Measurements from ENCODE around the gene GALNT12.
A peak's percentile ranks its signal among the peaks of the same experiment; 100 is the strongest.

The GALNT12 gene

GRCh38 chr9:98801969-98802371 lies 5.5 kb upstream of the GALNT12 start:
- no peak overlapping the region for H3K4me3 ChIP-seq
- H3K27ac ChIP-seq, result no peak overlapping the region
- DNase-seq (ENCODE audit: low spot score), result no peak
- TF ChIP-seq, protein P1, sequence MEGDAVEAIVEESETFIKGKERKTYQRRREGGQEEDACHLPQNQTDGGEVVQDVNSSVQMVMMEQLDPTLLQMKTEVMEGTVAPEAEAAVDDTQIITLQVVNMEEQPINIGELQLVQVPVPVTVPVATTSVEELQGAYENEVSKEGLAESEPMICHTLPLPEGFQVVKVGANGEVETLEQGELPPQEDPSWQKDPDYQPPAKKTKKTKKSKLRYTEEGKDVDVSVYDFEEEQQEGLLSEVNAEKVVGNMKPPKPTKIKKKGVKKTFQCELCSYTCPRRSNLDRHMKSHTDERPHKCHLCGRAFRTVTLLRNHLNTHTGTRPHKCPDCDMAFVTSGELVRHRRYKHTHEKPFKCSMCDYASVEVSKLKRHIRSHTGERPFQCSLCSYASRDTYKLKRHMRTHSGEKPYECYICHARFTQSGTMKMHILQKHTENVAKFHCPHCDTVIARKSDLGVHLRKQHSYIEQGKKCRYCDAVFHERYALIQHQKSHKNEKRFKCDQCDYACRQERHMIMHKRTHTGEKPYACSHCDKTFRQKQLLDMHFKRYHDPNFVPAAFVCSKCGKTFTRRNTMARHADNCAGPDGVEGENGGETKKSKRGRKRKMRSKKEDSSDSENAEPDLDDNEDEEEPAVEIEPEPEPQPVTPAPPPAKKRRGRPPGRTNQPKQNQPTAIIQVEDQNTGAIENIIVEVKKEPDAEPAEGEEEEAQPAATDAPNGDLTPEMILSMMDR (IDR thresholded peaks at IDR 0.05), result no peak

DNA sequence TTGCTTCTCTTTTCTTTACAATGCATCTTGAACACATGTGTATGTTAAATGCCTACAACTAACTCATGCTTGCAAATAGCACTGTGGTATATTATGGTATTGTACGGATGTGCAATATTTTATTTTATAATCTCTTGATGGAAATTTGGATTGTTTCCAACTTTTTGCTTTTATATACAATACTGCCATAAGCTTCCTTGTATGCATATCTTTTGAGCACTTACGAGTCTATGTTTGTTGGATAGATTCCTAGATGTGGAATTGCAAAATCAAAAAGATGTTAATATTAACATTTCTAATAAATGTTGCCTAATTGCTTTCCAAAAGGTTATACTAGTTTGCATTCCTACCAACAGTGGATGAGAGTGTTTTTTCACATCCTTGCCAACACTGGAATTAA lies 3.4 kb upstream of the GALNT12 start:
- Histone ChIP-seq H3K4me3 (no peak overlapping the region), H3K27ac (no peak overlapping the region)
- TF ChIP-seq, protein P1 (IDR thresholded peaks at IDR 0.05), result no peak
- no peak for DNase-seq (ENCODE audit: low spot score)

GRCh38 chr9:98805506-98806272 lies 1.8 kb upstream of the GALNT12 start:
- TF ChIP-seq, protein P1 (IDR thresholded peaks at IDR 0.05), result no peak
- DNase-seq (ENCODE audit: low spot score), result no peak
- Histone ChIP-seq H3K4me3 (no peak overlapping the region), H3K27ac (no peak overlapping the region)

DNA sequence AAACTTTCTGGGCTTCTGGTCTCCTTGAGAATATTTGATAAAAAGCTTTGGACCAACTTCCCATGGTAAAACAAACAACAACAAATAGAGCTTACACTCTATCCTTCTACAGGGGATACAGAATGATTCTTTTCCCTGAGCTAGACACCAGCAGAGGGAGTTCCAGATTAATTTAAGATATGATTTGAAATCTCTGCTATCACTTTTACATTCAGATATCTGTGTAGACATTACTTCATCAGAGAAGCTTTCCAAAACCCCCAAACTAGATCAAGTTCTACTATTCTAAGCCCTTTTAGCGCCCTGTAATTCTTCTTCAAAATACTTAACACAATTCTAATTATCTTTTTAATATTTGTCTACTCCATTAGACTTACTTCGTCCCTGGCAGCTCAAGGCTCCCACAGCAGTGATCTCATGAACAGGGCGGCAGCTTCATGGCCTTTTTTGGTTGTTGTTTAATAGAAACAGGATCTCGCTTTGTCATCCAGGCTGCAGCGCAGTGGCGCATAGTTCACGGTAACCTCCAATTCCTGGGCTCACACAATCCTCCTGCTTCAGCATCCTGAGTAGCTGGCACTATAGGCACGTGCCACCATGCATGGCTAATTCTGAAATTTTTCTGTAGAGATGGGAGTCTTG lies 955 bp upstream of the GALNT12 start:
- DNase-seq (ENCODE audit: low spot score), result no peak
- H3K4me3 ChIP-seq, result no peak overlapping the region
- TF ChIP-seq, protein P1 (IDR thresholded peaks at IDR 0.05), result no peak
- no peak overlapping the region for H3K27ac ChIP-seq

- DNase-seq (ENCODE audit: low spot score), result no peak
- TF ChIP-seq, protein P1 (IDR thresholded peaks at IDR 0.05), result no peak
- H3K4me3 ChIP-seq, result peak overlapping the region; percentile 79
- H3K27ac ChIP-seq, result no peak overlapping the region
Measured at GRCh38 chr9:98807814-98808195, 335 bp downstream of the GALNT12 start.

DNA sequence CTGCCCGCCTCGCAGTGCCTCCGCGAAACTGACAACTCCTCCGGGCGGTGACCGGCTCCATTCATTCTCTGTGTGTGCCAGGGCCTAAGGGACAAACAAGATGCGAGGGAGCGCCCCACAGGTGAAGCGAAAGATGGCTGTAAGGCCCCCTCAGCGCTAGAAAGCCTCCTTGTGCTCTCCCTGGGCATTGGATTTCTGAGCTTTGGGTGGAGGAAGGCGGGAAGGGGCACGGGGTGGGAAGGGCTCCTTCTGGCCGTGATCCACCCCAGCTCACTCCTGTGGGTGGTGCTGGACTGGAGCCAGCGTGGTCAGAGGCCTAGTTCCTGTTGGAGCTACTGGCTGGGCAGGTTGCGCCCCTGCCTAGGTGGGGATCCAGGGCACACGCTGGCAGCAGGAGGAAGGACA lies 943 bp downstream of the GALNT12 start:
- DNase-seq (ENCODE audit: low spot score), result no peak
- H3K27ac ChIP-seq, result no peak overlapping the region

More for the DNA sequence above, 943 bp downstream of the GALNT12 start:
- peak overlapping the region; percentile 79 for H3K4me3 ChIP-seq
- TF ChIP-seq, protein P1 (IDR thresholded peaks at IDR 0.05), result no peak

Data from coronary artery (tissue), 2 donors.